HEK293T (cell line): ENCODE measurements around the gene DMD.

ENCODE experiments used
- CTCF ChIA-PET: fragments of 350-600 bp; formaldehyde crosslinking; extraction: SDS; loops from one replicate; lab custom pipeline; 2021; ENCODE audit warnings: antibody characterized with exemption, inconsistent platforms; lab: Yijun Ruan, JAX
- POLR2A ChIA-PET: fragments of 350-600 bp; formaldehyde crosslinking; extraction: SDS; loops from one replicate; lab custom pipeline; 2020; ENCODE audit warnings: antibody characterized with exemption, inconsistent platforms; lab: Yijun Ruan, JAX
- DNase-seq: peaks from one replicate; pipeline ENCODE4 v3.0.0; 2012; ENCODE audit warnings: mixed read lengths; ENCODE audit errors: extremely low spot score
- ARNT ChIP-seq: fragments of 450-650 bp; IDR thresholded peaks from 2 replicates; pipeline ENCODE4 v1.6.1; 2017; ENCODE audit warnings: mild to moderate bottlenecking
- BHLHE40 ChIP-seq: fragments of 450-650 bp; IDR thresholded peaks from 2 replicates; pipeline ENCODE4 v1.6.1; 2016; ENCODE audit warnings: mild to moderate bottlenecking, moderate library complexity, borderline replicate concordance
- CTBP1 ChIP-seq: fragments of 450-650 bp; IDR thresholded peaks from 2 replicates; pipeline ENCODE4 v1.6.1; 2016; ENCODE audit warnings: borderline replicate concordance
- ELF4 ChIP-seq: fragments of 450-650 bp; IDR thresholded peaks from 2 replicates; pipeline ENCODE4 v1.6.1; 2017; ENCODE audit warnings: antibody characterized with exemption
- FOXA1 ChIP-seq: fragments of 450-650 bp; IDR thresholded peaks from 2 replicates; pipeline ENCODE4 v1.6.1; 2016; ENCODE audit warnings: mild to moderate bottlenecking
- FOXK2 ChIP-seq: fragments of 450-650 bp; IDR thresholded peaks from 2 replicates; pipeline ENCODE4 v1.6.1; 2016; ENCODE audit warnings: mild to moderate bottlenecking
- FOXM1 ChIP-seq: fragments of 450-650 bp; IDR thresholded peaks from 2 replicates; pipeline ENCODE4 v1.6.1; 2017; ENCODE audit warnings: mild to moderate bottlenecking, borderline replicate concordance
- HDGF ChIP-seq: fragments of 450-650 bp; IDR thresholded peaks from 2 replicates; pipeline ENCODE4 v1.6.1; 2017; ENCODE audit warnings: antibody characterized with exemption, borderline replicate concordance
- L3MBTL2 ChIP-seq: fragments of 450-650 bp; conservative IDR thresholded peaks from 2 replicates; pipeline ENCODE4 v1.6.1; 2016; ENCODE audit warnings: mild to moderate bottlenecking
- LEF1 ChIP-seq: fragments of 450-650 bp; IDR thresholded peaks from 2 replicates; pipeline ENCODE4 v1.6.1; 2017; ENCODE audit warnings: mild to moderate bottlenecking, borderline replicate concordance
- NFRKB ChIP-seq: fragments of 450-650 bp; IDR thresholded peaks from 2 replicates; pipeline ENCODE4 v1.6.1; 2016; ENCODE audit warnings: mild to moderate bottlenecking, moderate library complexity
- PKNOX1 ChIP-seq: fragments of 450-650 bp; IDR thresholded peaks from 2 replicates; pipeline ENCODE4 v1.6.1; 2016
- SP1 ChIP-seq: fragments of 450-650 bp; IDR thresholded peaks from 2 replicates; pipeline ENCODE4 v1.6.1; 2017
- SUZ12 ChIP-seq: fragments of 450-650 bp; IDR thresholded peaks from 2 replicates; pipeline ENCODE4 v1.6.1; 2016; ENCODE audit warnings: mild to moderate bottlenecking
- TARDBP ChIP-seq: fragments of 450-650 bp; IDR thresholded peaks from 2 replicates; pipeline ENCODE4 v1.6.1; 2016
- ZNF384 ChIP-seq: fragments of 450-650 bp; IDR thresholded peaks from 2 replicates; pipeline ENCODE4 v1.6.1; 2016

DMD gene

GRCh38 chrX:32873786-32874185, 337.6 kb downstream of the DMD start:
- DNase-seq, result no peak
- POLR2A ChIA-PET, result no interaction called here
- no peak for TF ChIP-seq LEF1
- no peak for TF ChIP-seq CTBP1
- TF ChIP-seq FOXM1, result no peak
- no peak for TF ChIP-seq FOXA1
- TF ChIP-seq SP1, result no peak
- no peak for TF ChIP-seq L3MBTL2
- no peak for TF ChIP-seq ARNT
- CTCF ChIA-PET, result no interaction called here

- POLR2A ChIA-PET, result no interaction called here
- TF ChIP-seq ELF4 (no peak), BHLHE40 (no peak), FOXK2 (no peak), ZNF384 (no peak), FOXA1 (no peak), L3MBTL2 (no peak), LEF1 (no peak)
- CTCF ChIA-PET, result no interaction called here
- no peak for DNase-seq
These were observed 339.7 kb downstream of the DMD start for GRCh38 chrX:32871636-32872035.

- TF ChIP-seq ELF4 (no peak), FOXA1 (no peak), HDGF (no peak), BHLHE40 (no peak), PKNOX1 (no peak), CTBP1 (no peak), TARDBP (no peak), SP1 (no peak), ZNF384 (no peak), FOXM1 (no peak), NFRKB (no peak), ARNT (no peak), LEF1 (no peak), FOXK2 (no peak), L3MBTL2 (no peak), SUZ12 (no peak)
- CTCF ChIA-PET, result no interaction called here
- POLR2A ChIA-PET, result no interaction called here
- DNase-seq, result no peak
These were observed 342.8 kb downstream of the DMD start for GRCh38 chrX:32868524-32868895.

- CTCF ChIA-PET, result no interaction called here
- POLR2A ChIA-PET, result no interaction called here
- no peak for TF ChIP-seq NFRKB
- no peak for TF ChIP-seq FOXM1
- TF ChIP-seq FOXA1, result no peak
- TF ChIP-seq HDGF, result no peak
- no peak for TF ChIP-seq BHLHE40
- TF ChIP-seq LEF1, result no peak
- no peak for DNase-seq
These were observed 343.4 kb downstream of the DMD start for GRCh38 chrX:32867781-32868523.

- POLR2A ChIA-PET, result no interaction called here
- no peak for TF ChIP-seq ZNF384
- no peak for TF ChIP-seq ELF4
- TF ChIP-seq PKNOX1, result no peak
- no peak for TF ChIP-seq CTBP1
- no peak for TF ChIP-seq LEF1
- TF ChIP-seq TARDBP, result no peak
- TF ChIP-seq FOXM1, result no peak
- no peak for TF ChIP-seq HDGF
- no peak for TF ChIP-seq ARNT
- no peak for TF ChIP-seq L3MBTL2
- TF ChIP-seq SUZ12, result no peak
- TF ChIP-seq FOXA1, result no peak
- no peak for TF ChIP-seq NFRKB
- no peak for TF ChIP-seq BHLHE40
- no peak for TF ChIP-seq SP1
- TF ChIP-seq FOXK2, result no peak
- no peak for DNase-seq
- CTCF ChIA-PET, result no interaction called here
These were observed 359.1 kb downstream of the DMD start for GRCh38 chrX:32852203-32852602.

GRCh38 chrX:32851556-32851955, 359.8 kb downstream of the DMD start:
- DNase-seq, result no peak
- POLR2A ChIA-PET, result no interaction called here
- TF ChIP-seq FOXM1 (no peak), ZNF384 (no peak), TARDBP (no peak), FOXA1 (no peak), SP1 (no peak), CTBP1 (no peak), PKNOX1 (no peak), BHLHE40 (no peak), SUZ12 (no peak), ARNT (no peak), L3MBTL2 (no peak), NFRKB (no peak), LEF1 (no peak), ELF4 (no peak), FOXK2 (no peak)
- CTCF ChIA-PET, result no interaction called here
